Measurements from ENCODE around the gene CCSAP. TPM values are rescaled to one million over a fixed set of nuclear protein-coding genes. Genes with fewer than 3 reads are reported as not detected.

The CCSAP gene
- total and polyA plus RNA-seq, 2 of the 13 experiments (the other 11 are each of a cell fraction or from before 2014, with no cell fraction given) = 3.7 to 9.0 TPM

- H3K4me3 ChIP-seq (replicated peaks in 1 of 3; ENCODE audit: insufficient read depth in 1 of 3, low read depth in 2 of 3, low read length in 3 of 3) = peak overlapping the region; percentile 77 to 95 (median 83)
- peaks cover 0 to 6% of the 10 kb centered on the region in 2 experiments; a peak in 1 of 5 replicates for H3K27me3 ChIP-seq (ENCODE audit: control insufficient read depth in 1 of 2, insufficient read depth in 2 of 2, low read length in 2 of 2)
- ChIA-PET POLR2A (interaction anchor here (1.0 to 2.8 kb wide), 5 partner anchors 43 to 167 kb away, joined by 3 to 9 read pairs (median 4); partner anchors contain the start of genes NUP133 and RAB4A), CTCF (ENCODE audit: low intra/inter-chr PET ratio, low total read pairs) (no interaction called here)
- in situ Hi-C loops (cut with HindIII; ENCODE audit: extremely low pct_ligation_motif_present, low pct_unique_long_range_greater_than_20kb) = no loop called here
- peak; percentile 51 for DNase-seq (ENCODE audit: low spot score)
- H3K9ac ChIP-seq (ENCODE audit: insufficient read depth, low read depth, low read length) = peak overlapping the region; percentile 78
- intact Hi-C loops (cut with micrococcal nuclease; ENCODE audit: unreplicated experiment) = loop anchor here (2.0 to 10.0 kb wide), 4 partner anchors 65 to 143 kb away; no protein-coding TSS in a partner anchor
- no peaks in the 10 kb centered on the region for H3K9me3 ChIP-seq (ENCODE audit: low read length)
- H2AFZ ChIP-seq (ENCODE audit: low read length) = no peak overlapping the region
- no peak for FAIRE-seq
- 1% methylated on average over 16 of the region's 103 CpGs for WGBS (ENCODE audit: low lambda C conversion rate)
- H3K4me1 ChIP-seq (ENCODE audit: insufficient read depth, low read length) = peaks cover 62% of the 10 kb centered on the region
- H3K4me2 ChIP-seq (ENCODE audit: low read depth, low read length) = peak overlapping the region; percentile 88
- TSS peak; percentile 51 for BruUV-seq (replicated peaks)
- H4K20me1 ChIP-seq (ENCODE audit: insufficient read depth, low read length) = no peaks in the 10 kb centered on the region
- peaks cover 47% of the 10 kb centered on the region for H3K79me2 ChIP-seq (ENCODE audit: insufficient read depth, low read length)
- no peaks in the 10 kb centered on the region for H3K36me3 ChIP-seq (replicated peaks in 1 of 2; ENCODE audit: control insufficient read depth in 1 of 2, insufficient read depth in 2 of 2, low read length in 2 of 2)
- ATAC-seq = peak; percentile 82
- peak overlapping the region; percentile 75 for H3K27ac ChIP-seq (ENCODE audit: extremely low read length, insufficient read depth, low read length)
- TF ChIP-seq ZBTB7A (CRISPR knock-in tag; IDR thresholded peaks at IDR 0.05) (peak; percentile 3; the same call in 1 of the 2 replicates), ZNF609 (CRISPR knock-in tag; IDR thresholded peaks at IDR 0.05; ENCODE audit: borderline replicate concordance) (peak; percentile 28; the same call in 1 of the 2 replicates), RBM39 (IDR thresholded peaks at IDR 0.05; ENCODE audit: low read depth, low read length, poor library complexity, severe bottlenecking) (peak; percentile 14), ZBTB14 (CRISPR knock-in tag; IDR thresholded peaks at IDR 0.05) (no peak), RBFOX2 (IDR thresholded peaks at IDR 0.05; ENCODE audit: low read depth, low read length) (peak; percentile 64), MYPOP (CRISPR knock-in tag; IDR thresholded peaks at IDR 0.05) (no peak), AGO2 (optimal IDR thresholded peaks at IDR 0.05; ENCODE audit: low read depth, low read length) (peak; percentile 12), IRX3 (CRISPR knock-in tag; IDR thresholded peaks at IDR 0.05; ENCODE audit: borderline replicate concordance, low read depth) (0 out of 2 replicates have a peak, but pooled peaks have one; percentile 31), BORCS8-MEF2B (CRISPR knock-in tag; IDR thresholded peaks at IDR 0.05) (0 out of 2 replicates have a peak, but pooled peaks have one; percentile 44), RBAK (CRISPR knock-in tag; IDR thresholded peaks at IDR 0.05) (no peak), KLF9 (CRISPR knock-in tag; IDR thresholded peaks at IDR 0.05; ENCODE audit: low read depth) (peak; percentile 57; the same call in 1 of the 2 replicates), ZNF430 (CRISPR knock-in tag; IDR thresholded peaks at IDR 0.05) (peak; percentile 34; the same call in 1 of the 2 replicates)
Measured at GRCh38 chr1:229341774-229342655, 832 bp downstream of the CCSAP start.
